ENCODE measurements around the gene CILP2.

Gene CILP2

GRCh38 chr19:19547674-19548336 lies 9.7 kb downstream of the CILP2 start:
- no peaks in the 10 kb centered on the region for H3K36me3 ChIP-seq (ENCODE audit: insufficient read depth, low read length)
- no peaks in the 10 kb centered on the region for H3K79me2 ChIP-seq (ENCODE audit: control insufficient read depth, insufficient read depth, low read length, unreplicated experiment)
- H3K4me1 ChIP-seq (ENCODE audit: control insufficient read depth, insufficient read depth, low read length, unreplicated experiment), result no peaks in the 10 kb centered on the region
- H3K27ac ChIP-seq (ENCODE audit: low read depth, low read length), result no peak overlapping the region
- no peak overlapping the region for H3K4me3 ChIP-seq (ENCODE audit: low read depth, low read length)
- no peak overlapping the region for H2AFZ ChIP-seq (ENCODE audit: low read length, unreplicated experiment)
- H3K27me3 ChIP-seq (ENCODE audit: insufficient read depth, low read length), result no peaks in the 10 kb centered on the region

DNA sequence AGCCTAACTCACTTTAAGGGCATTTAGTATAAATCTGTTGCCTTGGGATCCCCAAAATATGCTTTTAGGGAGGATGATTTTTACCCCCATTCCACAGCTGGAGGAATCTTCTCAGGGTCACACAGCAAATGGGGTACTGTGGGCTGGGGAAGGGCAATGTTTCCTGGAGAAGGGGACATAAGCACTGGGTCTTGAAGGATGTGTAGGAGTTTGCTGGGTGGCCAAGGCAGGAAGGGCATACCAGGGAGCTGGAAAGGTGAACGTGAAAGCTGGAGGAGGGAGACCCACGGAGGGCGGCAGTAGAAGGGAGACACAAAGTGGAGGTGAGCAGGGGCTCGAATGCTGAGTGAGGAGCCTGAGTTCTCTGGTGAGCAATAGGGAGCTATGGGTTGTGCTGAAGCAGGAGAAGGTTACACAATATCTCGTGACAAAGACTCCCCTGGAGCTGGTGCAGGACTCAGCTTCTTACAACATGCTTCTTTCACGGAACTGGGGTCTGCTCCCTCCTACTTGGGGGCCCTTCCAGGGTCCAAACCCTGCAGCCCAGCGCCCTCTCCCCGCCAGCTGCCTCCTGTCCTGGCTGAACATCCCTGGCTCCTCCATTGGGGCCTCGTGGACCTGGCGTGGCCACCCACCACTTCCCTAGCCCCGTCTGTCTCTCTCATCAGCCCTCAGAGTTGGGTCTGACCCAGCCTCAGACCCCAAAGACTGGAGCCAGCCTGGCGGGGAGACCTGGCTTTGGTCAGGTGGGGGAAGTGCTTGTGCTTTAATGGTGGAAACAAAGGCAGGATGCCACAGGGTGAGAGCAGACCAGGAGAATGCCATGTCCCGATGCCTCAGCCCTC lies 11.1 kb downstream of the CILP2 start:
- H3K79me2 ChIP-seq (ENCODE audit: control insufficient read depth, insufficient read depth, low read length, unreplicated experiment), result no peaks in the 10 kb centered on the region
- H2AFZ ChIP-seq (ENCODE audit: low read length, unreplicated experiment), result no peak overlapping the region
- H3K4me3 ChIP-seq (ENCODE audit: low read depth, low read length), result no peak overlapping the region
- H3K27me3 ChIP-seq (ENCODE audit: insufficient read depth, low read length), result no peaks in the 10 kb centered on the region
- no peak overlapping the region for H3K27ac ChIP-seq (ENCODE audit: low read depth, low read length)
- H3K36me3 ChIP-seq (ENCODE audit: insufficient read depth, low read length), result no peaks in the 10 kb centered on the region
- H3K4me1 ChIP-seq (ENCODE audit: control insufficient read depth, insufficient read depth, low read length, unreplicated experiment), result no peaks in the 10 kb centered on the region

DNA sequence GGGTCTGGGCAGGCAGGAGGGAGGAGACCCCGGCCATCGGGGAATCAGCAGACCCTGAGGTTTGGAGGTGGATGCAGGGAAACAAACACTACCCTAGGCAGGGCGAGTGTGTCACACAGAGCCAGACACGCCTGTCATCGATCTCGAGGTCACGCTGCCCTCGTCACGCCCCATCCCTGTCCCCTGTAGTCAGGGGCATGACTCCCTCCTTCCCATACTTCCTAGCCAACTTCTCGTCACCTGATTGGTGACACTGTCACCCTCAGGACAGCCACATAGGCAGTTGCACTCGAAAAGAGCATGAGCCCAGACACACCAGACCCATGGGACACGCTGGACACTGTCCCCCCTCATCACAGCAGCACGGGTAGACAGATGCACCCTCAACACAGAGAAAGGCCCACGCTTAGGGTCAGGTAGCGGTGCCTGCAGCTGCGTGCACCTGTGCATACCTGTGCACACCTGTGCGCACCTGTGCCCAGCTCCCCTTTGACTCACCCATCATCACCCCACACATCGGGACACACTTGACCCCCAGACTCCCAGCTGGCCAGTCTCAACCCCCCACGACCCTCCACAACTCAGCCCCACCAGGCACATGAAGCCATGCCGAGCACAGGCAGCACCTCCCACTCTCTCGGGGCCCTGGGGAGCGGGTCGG lies 11.9 kb downstream of the CILP2 start:
- H3K4me3 ChIP-seq (ENCODE audit: low read depth, low read length), result no peak overlapping the region
- no peaks in the 10 kb centered on the region for H3K36me3 ChIP-seq (ENCODE audit: insufficient read depth, low read length)
- H2AFZ ChIP-seq (ENCODE audit: low read length, unreplicated experiment), result no peak overlapping the region
- no peak overlapping the region for H3K27ac ChIP-seq (ENCODE audit: low read depth, low read length)
- H3K4me1 ChIP-seq (ENCODE audit: control insufficient read depth, insufficient read depth, low read length, unreplicated experiment), result no peaks in the 10 kb centered on the region
- H3K79me2 ChIP-seq (ENCODE audit: control insufficient read depth, insufficient read depth, low read length, unreplicated experiment), result no peaks in the 10 kb centered on the region
- H3K27me3 ChIP-seq (ENCODE audit: insufficient read depth, low read length), result no peaks in the 10 kb centered on the region

GRCh38 chr19:19550485-19550929 lies 12.4 kb downstream of the CILP2 start:
- no peaks in the 10 kb centered on the region for H3K36me3 ChIP-seq (ENCODE audit: insufficient read depth, low read length)
- H3K4me3 ChIP-seq (ENCODE audit: low read depth, low read length), result no peak overlapping the region
- no peak overlapping the region for H2AFZ ChIP-seq (ENCODE audit: low read length, unreplicated experiment)
- no peaks in the 10 kb centered on the region for H3K79me2 ChIP-seq (ENCODE audit: control insufficient read depth, insufficient read depth, low read length, unreplicated experiment)
- no peaks in the 10 kb centered on the region for H3K4me1 ChIP-seq (ENCODE audit: control insufficient read depth, insufficient read depth, low read length, unreplicated experiment)
- H3K27ac ChIP-seq (ENCODE audit: low read depth, low read length), result no peak overlapping the region
- H3K27me3 ChIP-seq (ENCODE audit: insufficient read depth, low read length), result no peaks in the 10 kb centered on the region

- H2AFZ ChIP-seq (ENCODE audit: low read length, unreplicated experiment), result no peak overlapping the region
These were observed 13.1 kb downstream of the CILP2 start for GRCh38 chr19:19550972-19551852.

DNA sequence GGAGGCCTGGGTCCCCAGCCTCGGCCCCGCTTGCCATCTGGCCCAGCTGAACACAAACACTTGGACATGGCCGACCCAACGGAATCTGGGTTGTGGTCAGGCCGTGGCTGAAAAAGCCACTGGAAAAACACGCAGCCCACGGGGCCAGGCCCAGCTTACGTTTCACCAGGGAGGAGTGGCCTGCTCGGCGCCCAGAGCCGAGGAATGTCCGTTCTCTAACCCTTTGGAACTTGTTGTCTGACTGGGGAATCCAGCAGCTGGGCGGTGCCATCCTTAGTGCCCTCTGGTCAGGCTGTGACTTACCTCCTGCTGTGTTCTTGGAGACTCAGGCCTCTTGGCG lies 13.8 kb downstream of the CILP2 start:
- Histone ChIP-seq H3K27me3 (ENCODE audit: insufficient read depth, low read length) (no peaks in the 10 kb centered on the region), H3K4me1 (ENCODE audit: control insufficient read depth, insufficient read depth, low read length, unreplicated experiment) (no peaks in the 10 kb centered on the region), H2AFZ (ENCODE audit: low read length, unreplicated experiment) (no peak overlapping the region), H3K27ac (ENCODE audit: low read depth, low read length) (no peak overlapping the region), H3K4me3 (ENCODE audit: low read depth, low read length) (no peak overlapping the region), H3K36me3 (ENCODE audit: insufficient read depth, low read length) (no peaks in the 10 kb centered on the region), H3K79me2 (ENCODE audit: control insufficient read depth, insufficient read depth, low read length, unreplicated experiment) (no peaks in the 10 kb centered on the region)

More at GRCh38 chr19:19550972-19551852, 13.1 kb downstream of the CILP2 start:
- Histone ChIP-seq H3K27ac (ENCODE audit: low read depth, low read length) (no peak overlapping the region), H3K4me1 (ENCODE audit: control insufficient read depth, insufficient read depth, low read length, unreplicated experiment) (no peaks in the 10 kb centered on the region), H3K27me3 (ENCODE audit: insufficient read depth, low read length) (no peaks in the 10 kb centered on the region), H3K36me3 (ENCODE audit: insufficient read depth, low read length) (no peaks in the 10 kb centered on the region), H3K79me2 (ENCODE audit: control insufficient read depth, insufficient read depth, low read length, unreplicated experiment) (no peaks in the 10 kb centered on the region), H3K4me3 (ENCODE audit: low read depth, low read length) (no peak overlapping the region)

DNA sequence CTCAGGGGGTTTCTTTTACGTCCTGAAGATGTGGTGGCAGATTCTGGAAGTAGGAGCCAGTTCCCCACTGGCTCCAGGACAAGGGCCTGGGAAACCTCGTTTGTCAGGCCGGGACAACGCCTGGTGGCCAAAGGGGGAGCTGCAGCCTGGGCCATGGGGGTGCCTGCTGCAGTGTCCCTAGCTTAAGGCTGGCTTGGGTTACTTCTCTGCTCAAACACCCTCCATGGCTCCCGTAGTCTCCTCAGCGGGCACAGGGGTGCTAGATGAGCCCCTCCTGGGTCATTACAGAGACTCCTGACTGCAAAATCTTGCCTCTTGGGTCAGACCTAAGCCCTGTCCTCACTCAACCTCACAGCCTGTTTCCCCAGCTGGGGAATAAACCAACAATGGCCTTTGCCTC lies 14.7 kb downstream of the CILP2 start:
- no peak overlapping the region for H3K4me3 ChIP-seq (ENCODE audit: low read depth, low read length)
- H3K36me3 ChIP-seq (ENCODE audit: insufficient read depth, low read length), result no peaks in the 10 kb centered on the region
- H3K27me3 ChIP-seq (ENCODE audit: insufficient read depth, low read length), result no peaks in the 10 kb centered on the region
- no peak overlapping the region for H2AFZ ChIP-seq (ENCODE audit: low read length, unreplicated experiment)
- no peaks in the 10 kb centered on the region for H3K4me1 ChIP-seq (ENCODE audit: control insufficient read depth, insufficient read depth, low read length, unreplicated experiment)
- no peak overlapping the region for H3K27ac ChIP-seq (ENCODE audit: low read depth, low read length)
- no peaks in the 10 kb centered on the region for H3K79me2 ChIP-seq (ENCODE audit: control insufficient read depth, insufficient read depth, low read length, unreplicated experiment)

- Histone ChIP-seq H3K79me2 (ENCODE audit: control insufficient read depth, insufficient read depth, low read length, unreplicated experiment) (no peaks in the 10 kb centered on the region), H3K36me3 (ENCODE audit: insufficient read depth, low read length) (no peaks in the 10 kb centered on the region), H2AFZ (ENCODE audit: low read length, unreplicated experiment) (no peak overlapping the region), H3K27ac (ENCODE audit: low read depth, low read length) (no peak overlapping the region), H3K4me1 (ENCODE audit: control insufficient read depth, insufficient read depth, low read length, unreplicated experiment) (no peaks in the 10 kb centered on the region), H3K4me3 (ENCODE audit: low read depth, low read length) (no peak overlapping the region), H3K27me3 (ENCODE audit: insufficient read depth, low read length) (no peaks in the 10 kb centered on the region)
These were observed 15.6 kb downstream of the CILP2 start for GRCh38 chr19:19553670-19554069.

DNA sequence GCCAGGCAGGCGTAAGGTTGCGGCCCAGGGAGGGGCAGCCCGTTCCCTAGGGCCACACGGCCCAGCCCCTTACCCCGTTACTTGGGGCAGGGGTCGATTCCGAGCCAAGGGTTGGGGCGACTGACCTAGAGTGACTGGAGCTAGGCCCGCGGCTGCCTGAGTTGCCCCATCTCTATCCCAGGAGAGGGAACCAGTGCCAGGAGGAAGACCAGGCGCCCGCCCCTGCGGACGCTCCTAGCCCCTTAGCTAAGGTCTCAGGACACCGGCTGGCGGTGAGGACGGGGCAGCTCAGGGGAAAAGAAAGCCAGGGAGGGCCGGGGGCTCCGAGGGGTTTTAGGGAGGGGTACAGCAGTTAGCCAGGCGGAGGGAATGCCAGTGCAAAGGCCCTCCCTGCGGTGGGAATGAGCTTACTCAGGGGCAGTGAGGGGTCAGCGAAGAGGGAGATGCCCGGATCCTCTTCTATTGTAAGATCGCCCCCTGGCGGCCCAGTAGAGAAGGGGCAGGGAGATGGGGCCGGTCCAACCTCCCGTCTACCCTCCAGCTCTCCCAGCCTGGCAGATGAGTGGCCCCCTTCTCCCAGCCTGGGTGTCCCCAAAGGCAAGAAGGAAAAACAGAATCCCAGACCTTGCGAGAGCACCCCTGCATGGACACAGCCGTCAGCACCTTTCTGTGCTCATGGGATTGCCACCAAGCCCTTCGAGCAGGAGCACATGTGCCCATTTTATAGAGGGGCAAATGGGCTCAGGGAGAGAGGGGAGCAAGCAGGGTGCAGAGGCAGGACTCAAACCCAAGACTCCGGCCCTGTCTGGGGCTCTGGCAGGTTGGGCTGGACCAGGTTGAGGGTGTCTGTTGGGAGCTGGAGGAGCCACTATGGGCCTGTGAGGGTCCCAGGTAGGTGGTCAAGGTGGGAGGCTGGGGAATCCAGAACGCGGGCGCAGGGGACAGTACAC lies 16.3 kb downstream of the CILP2 start:
- Histone ChIP-seq H3K4me3 (ENCODE audit: low read depth, low read length) (no peak overlapping the region), H3K27ac (ENCODE audit: low read depth, low read length) (no peak overlapping the region), H3K79me2 (ENCODE audit: control insufficient read depth, insufficient read depth, low read length, unreplicated experiment) (no peaks in the 10 kb centered on the region), H2AFZ (ENCODE audit: low read length, unreplicated experiment) (no peak overlapping the region), H3K4me1 (ENCODE audit: control insufficient read depth, insufficient read depth, low read length, unreplicated experiment) (no peaks in the 10 kb centered on the region), H3K36me3 (ENCODE audit: insufficient read depth, low read length) (no peaks in the 10 kb centered on the region), H3K27me3 (ENCODE audit: insufficient read depth, low read length) (no peaks in the 10 kb centered on the region)
